ENCODE data around the gene CTSD. TPM values are rescaled to one million over a fixed set of nuclear protein-coding genes. Genes with fewer than 3 reads are reported as not detected.
A peak's percentile ranks its signal among the peaks of the same experiment; 100 is the strongest.

The CTSD gene
- total RNA-seq, 3 donors from 2014 or later (not counting 1 experiment from before 2014, with no cell fraction given): 388 to 446 (median 415) TPM

DNA sequence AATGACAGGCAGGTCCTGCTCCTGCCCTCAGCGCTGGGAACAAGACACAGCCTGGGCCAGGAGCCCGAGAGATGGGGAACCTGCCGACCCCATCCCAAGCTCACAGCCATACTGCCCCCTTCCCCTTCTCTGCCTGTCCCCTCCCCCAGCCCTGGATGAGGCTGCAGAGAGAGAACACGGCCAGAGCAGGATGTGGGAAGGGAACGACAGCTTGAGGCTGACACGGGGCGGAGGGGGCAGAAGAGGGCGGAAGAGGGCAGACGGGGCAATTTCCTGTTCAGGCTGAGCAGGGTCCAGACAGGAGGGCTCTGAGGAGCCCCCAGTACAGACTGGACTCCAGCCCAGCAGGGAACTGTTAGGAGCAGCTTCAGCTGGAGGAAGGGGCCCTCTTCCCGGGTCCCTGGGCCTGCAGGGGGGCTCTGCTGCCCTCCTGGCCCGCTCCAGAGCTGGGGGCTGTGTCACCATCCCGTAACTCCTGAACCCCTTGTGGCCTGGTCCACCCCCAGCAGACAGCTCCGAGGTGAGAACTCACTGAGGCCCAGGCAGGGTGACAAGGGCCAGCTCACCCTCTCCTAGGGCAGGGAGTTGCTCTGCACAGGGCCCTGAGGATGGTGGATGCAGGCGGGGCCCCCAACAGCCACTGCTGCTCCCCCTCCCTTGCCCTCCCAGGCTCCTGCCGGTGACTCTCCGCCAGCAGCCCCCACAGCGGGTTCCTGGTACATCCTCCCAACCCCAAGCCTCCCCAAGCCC lies 5.7 kb downstream of the CTSD start:
- Histone ChIP-seq H3K36me3 (ENCODE audit: control insufficient read depth, insufficient read depth, low read length) (peaks cover 47% of the 10 kb centered on the region), H3K9me3 (ENCODE audit: control insufficient read depth, insufficient read depth, low read length) (no peaks in the 10 kb centered on the region), H3K27me3 (ENCODE audit: control insufficient read depth, insufficient read depth, low read length) (no peaks in the 10 kb centered on the region), H3K4me3 (ENCODE audit: low read length) (peak overlapping the region; percentile 22), H3K4me1 (ENCODE audit: control insufficient read depth, insufficient read depth, low read length) (peaks cover 97% of the 10 kb centered on the region), H3K27ac (ENCODE audit: low read length) (peak overlapping the region; percentile 83)
- Mint-ChIP-seq H3K4me1 (peaks cover 53 to 89% of the 10 kb centered on the region in 2 donors), H3K4me3 (peak overlapping the region; percentile 85), H3K27ac (peak overlapping the region; percentile 86 to 93), H3K36me3 (no peaks in the 10 kb centered on the region), H3K9me3 (no peaks in the 10 kb centered on the region), H3K27me3 (ENCODE audit: low read depth in 2 of 2) (no peaks in the 10 kb centered on the region)
- WGBS (ENCODE audit: insufficient coverage): 2% methylated on average over 17 of the region's 17 CpGs
- intact Hi-C loops (cut with micrococcal nuclease): loop anchor here (2.0 kb wide), 1 partner anchor 63 kb away; no protein-coding TSS in a partner anchor
- TF ChIP-seq, protein P1, sequence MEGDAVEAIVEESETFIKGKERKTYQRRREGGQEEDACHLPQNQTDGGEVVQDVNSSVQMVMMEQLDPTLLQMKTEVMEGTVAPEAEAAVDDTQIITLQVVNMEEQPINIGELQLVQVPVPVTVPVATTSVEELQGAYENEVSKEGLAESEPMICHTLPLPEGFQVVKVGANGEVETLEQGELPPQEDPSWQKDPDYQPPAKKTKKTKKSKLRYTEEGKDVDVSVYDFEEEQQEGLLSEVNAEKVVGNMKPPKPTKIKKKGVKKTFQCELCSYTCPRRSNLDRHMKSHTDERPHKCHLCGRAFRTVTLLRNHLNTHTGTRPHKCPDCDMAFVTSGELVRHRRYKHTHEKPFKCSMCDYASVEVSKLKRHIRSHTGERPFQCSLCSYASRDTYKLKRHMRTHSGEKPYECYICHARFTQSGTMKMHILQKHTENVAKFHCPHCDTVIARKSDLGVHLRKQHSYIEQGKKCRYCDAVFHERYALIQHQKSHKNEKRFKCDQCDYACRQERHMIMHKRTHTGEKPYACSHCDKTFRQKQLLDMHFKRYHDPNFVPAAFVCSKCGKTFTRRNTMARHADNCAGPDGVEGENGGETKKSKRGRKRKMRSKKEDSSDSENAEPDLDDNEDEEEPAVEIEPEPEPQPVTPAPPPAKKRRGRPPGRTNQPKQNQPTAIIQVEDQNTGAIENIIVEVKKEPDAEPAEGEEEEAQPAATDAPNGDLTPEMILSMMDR (IDR thresholded peaks at IDR 0.05): no peak
- peak; percentile 79 to 83 (median 82) for ATAC-seq
- peak; percentile 65 to 77 for DNase-seq

DNA sequence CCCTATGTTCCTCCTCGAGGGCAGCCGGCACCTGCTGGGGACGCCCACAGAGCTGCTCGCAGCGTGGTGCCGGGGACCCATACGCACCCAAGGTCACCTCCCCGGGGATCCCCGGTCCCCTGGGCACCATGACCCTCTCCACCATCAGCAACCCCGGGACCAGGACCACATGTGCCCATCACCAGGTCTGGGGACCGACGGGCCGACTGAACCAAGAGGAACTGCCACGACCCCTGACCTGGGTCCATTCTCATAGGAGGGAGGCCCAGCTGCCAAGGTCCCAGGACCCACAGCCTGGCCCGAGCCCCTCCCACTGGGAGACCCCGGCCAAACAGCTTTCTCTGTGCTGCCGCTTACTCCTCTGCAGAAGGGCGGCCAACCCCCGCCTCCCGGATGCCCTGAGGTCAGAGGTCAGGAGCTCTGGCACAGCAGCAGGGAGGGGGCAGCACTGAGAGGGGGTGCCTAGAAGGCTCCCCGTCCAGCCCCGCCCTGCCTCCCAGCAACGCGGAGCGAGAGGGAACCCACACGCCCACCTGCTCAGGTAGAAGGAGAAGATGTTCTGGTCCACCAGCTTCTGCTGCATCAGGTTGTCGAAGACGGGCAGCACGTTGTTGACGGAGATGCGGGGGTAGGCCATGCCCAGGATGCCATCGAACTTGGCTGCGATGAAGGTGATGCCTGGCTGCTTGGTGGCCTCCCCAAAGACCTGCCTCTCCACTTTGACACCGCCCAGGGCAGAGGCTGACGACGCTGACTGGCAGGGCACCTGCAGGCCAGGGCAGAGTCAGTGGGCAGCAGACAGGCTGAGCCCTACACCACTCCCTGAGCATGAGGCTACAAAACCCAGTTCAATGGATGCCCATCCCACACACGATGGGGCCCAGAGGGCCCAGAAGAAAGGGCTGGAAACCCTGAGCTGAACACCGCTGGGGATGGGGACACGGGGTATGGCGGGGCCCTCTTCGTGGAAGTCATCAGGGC lies 6.6 kb downstream of the CTSD start:
- intact Hi-C loops (cut with micrococcal nuclease): loop anchor here (2.0 kb wide), 1 partner anchor 62 kb away; no protein-coding TSS in a partner anchor
- no peaks in the 10 kb centered on the region for H3K9me3 ChIP-seq (ENCODE audit: control insufficient read depth, insufficient read depth, low read length)
- H3K27me3 ChIP-seq (ENCODE audit: control insufficient read depth, insufficient read depth, low read length): no peaks in the 10 kb centered on the region
- peak overlapping the region; percentile 22 for H3K4me3 ChIP-seq (ENCODE audit: low read length)
- H3K27ac Mint-ChIP-seq: peak overlapping the region; percentile 86 to 93
- TF ChIP-seq, protein P1 (IDR thresholded peaks at IDR 0.05): no peak
- peaks cover 51% of the 10 kb centered on the region for H3K36me3 ChIP-seq (ENCODE audit: control insufficient read depth, insufficient read depth, low read length)
- DNase-seq (peak in 1 of 2 donors; percentile 34), ATAC-seq (no peak)
- peaks cover 97% of the 10 kb centered on the region for H3K4me1 ChIP-seq (ENCODE audit: control insufficient read depth, insufficient read depth, low read length)
- H3K27me3 Mint-ChIP-seq (ENCODE audit: low read depth in 2 of 2): no peaks in the 10 kb centered on the region
- no peaks in the 10 kb centered on the region for H3K9me3 Mint-ChIP-seq
- peaks cover 47 to 90% of the 10 kb centered on the region in 2 donors for H3K4me1 Mint-ChIP-seq
- H3K4me3 Mint-ChIP-seq: peak overlapping the region; percentile 85
- H3K36me3 Mint-ChIP-seq: no peaks in the 10 kb centered on the region
- H3K27ac ChIP-seq (ENCODE audit: low read length): peak overlapping the region; percentile 83
- WGBS (ENCODE audit: insufficient coverage): 82% methylated on average over 41 of the region's 41 CpGs

DNA sequence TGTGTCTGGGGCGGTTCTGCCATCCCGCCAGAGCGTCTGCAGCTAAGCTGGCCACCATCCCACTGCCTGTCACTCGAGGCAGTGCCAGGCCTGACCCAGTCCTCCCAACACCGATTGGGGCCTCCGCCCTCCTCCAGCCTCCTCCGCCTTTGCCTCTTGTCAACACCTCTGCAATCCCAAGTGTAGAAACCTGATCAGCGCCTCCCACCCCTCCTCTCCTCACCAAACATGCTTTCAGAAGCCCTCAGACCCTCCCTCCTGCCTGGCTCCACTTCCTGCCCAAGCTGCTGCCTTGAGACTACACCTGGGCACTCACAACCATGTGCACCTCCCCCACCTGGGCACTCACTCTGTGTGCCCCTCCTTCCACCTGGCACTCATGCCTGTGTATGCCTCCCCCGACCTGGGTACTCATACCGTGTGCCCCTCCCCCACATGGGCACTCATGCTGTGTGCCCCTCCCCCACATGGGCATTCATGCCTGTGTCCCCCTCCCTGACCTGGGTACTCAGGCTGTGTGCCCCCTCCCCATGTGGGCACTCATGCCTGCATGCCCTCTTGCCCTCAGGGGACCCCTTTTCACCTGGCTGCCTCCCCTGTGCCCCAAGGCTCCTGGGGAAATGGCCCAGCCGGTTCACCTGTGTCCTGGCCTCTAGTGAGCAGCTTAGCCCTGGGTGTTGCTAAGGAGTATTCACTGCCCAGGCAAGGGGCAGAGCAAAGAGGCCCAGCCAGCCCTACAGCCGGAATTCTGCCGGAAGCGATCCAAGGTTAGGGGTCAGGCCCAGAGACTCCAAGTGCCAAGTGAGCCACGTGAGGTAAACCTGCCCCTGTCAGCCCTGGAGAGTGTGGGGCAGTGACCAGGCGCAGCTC lies 7.8 kb downstream of the CTSD start:
- DNase-seq (peak in 1 of 2 donors; percentile 42), ATAC-seq (no peak)
- H3K4me3 Mint-ChIP-seq: peak overlapping the region; percentile 64
- no peaks in the 10 kb centered on the region for H3K27me3 Mint-ChIP-seq (ENCODE audit: low read depth in 2 of 2)
- Histone ChIP-seq H3K36me3 (ENCODE audit: control insufficient read depth, insufficient read depth, low read length) (peaks cover 45% of the 10 kb centered on the region), H3K27ac (ENCODE audit: low read length) (no peak overlapping the region), H3K4me3 (ENCODE audit: low read length) (no peak overlapping the region), H3K27me3 (ENCODE audit: control insufficient read depth, insufficient read depth, low read length) (no peaks in the 10 kb centered on the region), H3K9me3 (ENCODE audit: control insufficient read depth, insufficient read depth, low read length) (no peaks in the 10 kb centered on the region), H3K4me1 (ENCODE audit: control insufficient read depth, insufficient read depth, low read length) (peaks cover 97% of the 10 kb centered on the region)
- peak overlapping the region; percentile 26 to 93 for H3K27ac Mint-ChIP-seq
- H3K4me1 Mint-ChIP-seq: peaks cover 47 to 91% of the 10 kb centered on the region in 2 donors
- intact Hi-C loops (cut with micrococcal nuclease): loop anchor here (2.0 kb wide), 1 partner anchor 61 kb away; no protein-coding TSS in a partner anchor
- TF ChIP-seq, protein P1 (IDR thresholded peaks at IDR 0.05): no peak
- no peaks in the 10 kb centered on the region for H3K9me3 Mint-ChIP-seq
- H3K36me3 Mint-ChIP-seq: no peaks in the 10 kb centered on the region
- WGBS (ENCODE audit: insufficient coverage): 63% methylated on average over 15 of the region's 16 CpGs

Data from natural killer cell (primary cell).